ENCODE data around the gene PFKFB2.

PFKFB2 gene

DNA sequence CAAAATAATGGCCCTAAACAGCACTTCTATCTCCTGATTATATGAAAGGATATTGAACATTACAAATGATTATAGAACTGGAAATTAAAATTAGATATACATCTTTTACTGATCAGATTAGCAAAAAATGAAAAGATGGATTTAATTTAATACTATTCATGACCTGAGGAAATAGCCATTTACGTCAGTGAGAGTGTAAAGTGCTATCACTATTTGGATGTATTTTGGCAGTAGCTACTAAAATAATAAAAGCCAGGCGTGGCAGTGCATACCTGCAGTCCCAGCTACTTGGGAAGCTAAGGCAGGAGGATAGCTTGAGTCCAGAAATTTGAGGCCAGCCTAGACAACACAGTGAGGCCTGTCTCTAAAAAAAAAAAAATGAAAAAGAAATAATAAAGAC lies 40.9 kb downstream of the PFKFB2 start:
- DNase-seq = no peak

GRCh38 chr1:207097871-207098324 lies 44.8 kb downstream of the PFKFB2 start:
- no peak for DNase-seq

- no peak for DNase-seq
Observed at GRCh38 chr1:207101720-207102119, 48.6 kb downstream of the PFKFB2 start.

GRCh38 chr1:207102146-207102545 lies 49.1 kb downstream of the PFKFB2 start:
- no peak for DNase-seq

DNA sequence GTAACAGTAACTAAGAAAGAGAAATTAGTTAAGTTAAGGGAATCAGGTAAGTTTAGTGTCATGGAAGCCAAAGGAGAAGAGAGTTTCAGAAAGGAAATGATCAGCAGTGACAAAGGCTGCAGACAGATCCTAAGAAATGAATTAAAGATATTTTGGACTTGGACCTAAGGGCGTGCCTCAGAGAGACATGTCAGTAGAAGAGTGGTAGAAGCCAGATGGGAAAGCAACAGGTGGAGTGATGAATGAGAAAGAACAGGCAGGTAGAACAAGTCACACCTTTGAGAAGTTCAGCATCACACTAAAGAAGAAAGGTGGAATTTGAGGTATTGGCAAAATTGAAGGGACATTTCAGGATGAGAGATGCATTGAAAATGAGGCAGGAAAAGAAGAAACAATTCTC lies 49.6 kb downstream of the PFKFB2 start:
- DNase-seq = no peak

DNA sequence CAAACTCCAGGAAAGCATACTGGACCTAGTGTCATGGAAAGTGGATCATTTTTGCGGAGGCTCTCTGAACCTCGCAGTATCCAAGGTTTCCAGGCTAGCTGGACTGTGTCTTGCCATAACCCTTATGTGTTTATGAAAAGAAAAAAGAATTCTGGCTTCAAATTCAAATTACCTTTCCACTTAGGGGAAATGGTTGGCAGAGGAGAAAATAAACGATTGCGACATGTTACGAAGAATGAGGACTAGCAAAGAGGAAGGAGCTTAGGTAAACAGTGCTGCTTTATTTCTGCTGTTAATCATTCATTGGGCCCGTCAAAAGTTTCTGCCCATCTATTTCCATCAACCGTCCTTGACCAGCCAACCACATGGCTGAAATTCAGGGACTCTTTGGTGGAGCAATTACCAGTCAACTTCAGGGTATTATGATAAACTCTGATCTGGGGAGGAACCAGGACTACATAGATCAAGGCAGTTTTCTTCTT lies 50.9 kb downstream of the PFKFB2 start, which contains the start of gene C4BPA:
C4BPA (plus strand) TSS at position 342 of the 482 bp plus-strand sequence. CDS start 8,793 bp downstream, outside the sequence.
- no peak for DNase-seq

GRCh38 chr1:207109004-207109403 lies 55.9 kb downstream of the PFKFB2 start:
- no peak for DNase-seq

DNA sequence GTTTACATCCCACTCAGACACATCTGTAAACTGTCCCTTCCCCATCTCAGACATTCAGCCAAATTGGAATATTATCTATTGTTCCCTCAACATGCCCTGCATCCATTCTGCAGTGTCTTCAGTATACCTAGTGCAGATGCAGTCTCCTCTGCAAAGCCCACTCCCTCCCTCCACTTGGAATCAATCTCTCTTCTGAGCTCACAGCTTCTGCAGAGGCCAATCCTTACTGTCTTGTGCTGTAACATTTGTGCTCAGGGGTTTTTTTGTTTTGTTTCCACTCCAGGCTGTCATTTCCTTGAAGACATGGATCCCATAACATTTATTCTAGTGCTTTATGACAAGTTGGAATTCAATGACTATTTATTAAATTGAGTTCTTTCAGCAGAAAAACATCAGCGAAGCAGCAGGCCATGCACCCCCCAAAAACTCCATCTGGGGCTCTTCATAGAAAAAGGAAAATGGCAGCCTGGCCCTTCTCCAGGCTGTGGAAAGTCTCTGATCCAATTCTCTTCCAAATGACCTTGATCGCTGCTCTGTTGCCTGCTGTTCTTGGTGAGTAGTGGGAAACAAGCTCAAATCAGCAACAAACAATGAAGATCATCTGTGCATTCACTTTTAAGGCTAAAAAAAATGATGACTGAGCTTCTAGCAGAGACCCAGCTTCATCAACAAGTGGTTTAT lies 59.7 kb downstream of the PFKFB2 start:
- no peak for DNase-seq

- no peak for DNase-seq
Observed at GRCh38 chr1:207115269-207115668, 62.2 kb downstream of the PFKFB2 start.

GRCh38 chr1:207124389-207124788 lies 71.3 kb downstream of the PFKFB2 start:
- DNase-seq = no peak

DNA sequence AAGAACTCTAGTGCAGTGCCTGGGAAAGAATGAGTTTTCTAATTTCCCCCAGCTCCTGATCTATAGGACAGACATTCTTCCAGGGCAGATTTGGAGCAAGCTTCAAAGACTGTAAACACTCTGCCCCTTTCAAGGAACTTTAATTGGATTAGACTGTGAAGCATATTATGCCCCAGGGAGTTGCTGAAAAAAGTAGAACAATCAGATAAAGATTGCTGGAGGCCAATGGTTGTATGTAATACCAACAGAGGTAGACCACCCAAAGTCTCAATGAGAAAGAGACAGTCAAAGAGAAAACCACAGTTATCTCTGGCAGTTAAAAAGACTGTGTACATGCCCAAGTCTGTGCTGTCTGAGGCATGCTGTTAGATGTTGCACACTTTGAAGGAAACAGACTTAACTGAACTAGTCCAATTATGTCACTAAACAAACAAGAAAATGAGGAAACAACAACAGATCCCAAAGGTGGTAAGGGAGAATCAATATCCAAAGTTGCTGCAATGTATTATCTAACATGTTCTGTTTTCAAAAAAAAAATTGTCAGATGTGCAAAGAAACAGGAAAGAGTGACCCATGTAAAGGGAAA lies 75.4 kb downstream of the PFKFB2 start:
- DNase-seq = no peak

GRCh38 chr1:207129053-207129452 lies 76.0 kb downstream of the PFKFB2 start:
- DNase-seq = no peak
